Measurements from ENCODE around the gene HPGDS. TPM values are rescaled to one million over a fixed set of nuclear protein-coding genes. Genes with fewer than 3 reads are reported as not detected.
"Not testable (repeated sequence)": the region's sequence is repeated elsewhere in the genome, so short reads cannot be mapped to it uniquely, and the experiment has no call there.

The HPGDS gene
- total and polyA plus RNA-seq, 10 of the 15 experiments (the other 5 are each of a cell fraction or from before 2014, with no cell fraction given), result not detected

GRCh38 chr4:94389595-94390267 is 47.1 kb upstream of the HPGDS start:
- ATAC-seq (no peak; the same call in 2 of the 3 replicates), FAIRE-seq (no peak), DNase-seq (ENCODE audit: low read depth, low spot score) (no peak)
- in situ Hi-C loops (cut with MboI) (loop anchor here (5.0 kb wide), 2 partner anchors 87 to 602 kb away; no protein-coding TSS in a partner anchor), intact Hi-C loops (cut with micrococcal nuclease; ENCODE audit: unreplicated experiment) (loop anchor here (1.0 kb wide), 2 partner anchors 56 to 85 kb away; no protein-coding TSS in a partner anchor)
- Histone ChIP-seq H3K79me2 (ENCODE audit: control insufficient read depth, insufficient read depth, low read length) (no peaks in the 10 kb centered on the region), H3K9ac (ENCODE audit: control insufficient read depth, insufficient read depth, low read length) (no peak overlapping the region), H3K9me3 (replicated peaks; ENCODE audit: control insufficient read depth, insufficient read depth, low read length) (no peaks in the 10 kb centered on the region), H3K27ac (ENCODE audit: control insufficient read depth, insufficient read depth) (no peak overlapping the region), H3K4me2 (ENCODE audit: control insufficient read depth, insufficient read depth) (no peak overlapping the region), H3K27me3 (replicated peaks in 1 of 2; ENCODE audit: control insufficient read depth in 2 of 2, insufficient read depth in 2 of 2, low read length in 1 of 2) (peaks cover 0 to 2% of the 10 kb centered on the region in 2 experiments; a peak in 1 of 4 replicates), H3K4me3 (no peak overlapping the region), H4K20me1 (ENCODE audit: control insufficient read depth, insufficient read depth) (no peaks in the 10 kb centered on the region), H2AFZ (ENCODE audit: control insufficient read depth, low read depth, low read length) (no peak overlapping the region), H3K4me1 (ENCODE audit: control insufficient read depth, insufficient read depth, low read length) (no peaks in the 10 kb centered on the region), H3K36me3 (ENCODE audit: control insufficient read depth in 2 of 2, insufficient read depth in 2 of 2, low read length in 1 of 2) (no peaks in the 10 kb centered on the region)
- ChIA-PET RAD21 (ENCODE audit: unreplicated experiment) (no interaction called here), POLR2A (no interaction called here), CTCF (interaction anchor here (0.7 to 2.6 kb wide), 10 partner anchors 10 to 598 kb away, joined by 3 to 20 read pairs (median 4); no protein-coding TSS in a partner anchor), SMC1A (ENCODE audit: uncharacterized antibody, unreplicated experiment) (interaction anchor here (0.6 to 1.5 kb wide), 7 partner anchors 18 to 598 kb away, joined by 3 to 5 read pairs (median 3); no protein-coding TSS in a partner anchor)
- TF ChIP-seq HCFC1 (IDR thresholded peaks at IDR 0.05; ENCODE audit: low read length), result no peak
- TF ChIP-seq CREB1 (IDR thresholded peaks at IDR 0.05; ENCODE audit: low read depth), result no peak
- no peak for TF ChIP-seq SMAD5 (IDR thresholded peaks at IDR 0.05; ENCODE audit: low read depth)
- TF ChIP-seq ZNF592 (IDR thresholded peaks at IDR 0.05), result no peak
- TF ChIP-seq RAD51 (IDR thresholded peaks at IDR 0.05), result no peak
- TF ChIP-seq RFX5 (IDR thresholded peaks at IDR 0.05; ENCODE audit: low read depth, low read length), result no peak
- TF ChIP-seq MEF2A (IDR thresholded peaks at IDR 0.05; ENCODE audit: insufficient read depth, low read depth, low read length), result no peak
- TF ChIP-seq EED (IDR thresholded peaks at IDR 0.05; ENCODE audit: low read depth), result no peak
- no peak for TF ChIP-seq CHD4 (IDR thresholded peaks at IDR 0.05)
- no peak for TF ChIP-seq RELA (IDR thresholded peaks at IDR 0.05; ENCODE audit: borderline replicate concordance, partially characterized antibody)
- 16% methylated on average over 5 of the region's 5 CpGs for WGBS (ENCODE audit: insufficient coverage, insufficient replicate concordance, low lambda C conversion rate, missing lambda C conversion rate)
- no TSS peak for BruUV-seq (replicated peaks)

- ATAC-seq; SMC1A ChIA-PET (ENCODE audit: uncharacterized antibody, unreplicated experiment); H3K4me3 ChIP-seq; DNase-seq (ENCODE audit: low read depth, low spot score); RAD21 ChIA-PET (ENCODE audit: unreplicated experiment); H3K36me3 ChIP-seq (ENCODE audit: control insufficient read depth in 2 of 2, insufficient read depth in 2 of 2, low read length in 1 of 2); H3K27me3 ChIP-seq (replicated peaks in 1 of 2; ENCODE audit: control insufficient read depth in 2 of 2, insufficient read depth in 2 of 2, low read length in 1 of 2); FAIRE-seq; in situ Hi-C loops (cut with MboI); POLR2A ChIA-PET; H3K9me3 ChIP-seq (replicated peaks; ENCODE audit: control insufficient read depth, insufficient read depth, low read length); H4K20me1 ChIP-seq (ENCODE audit: control insufficient read depth, insufficient read depth); intact Hi-C loops (cut with micrococcal nuclease; ENCODE audit: unreplicated experiment); H2AFZ ChIP-seq (ENCODE audit: control insufficient read depth, low read depth, low read length); CTCF ChIA-PET; BruUV-seq (replicated peaks); H3K9ac ChIP-seq (ENCODE audit: control insufficient read depth, insufficient read depth, low read length); H3K4me1 ChIP-seq (ENCODE audit: control insufficient read depth, insufficient read depth, low read length); H3K4me2 ChIP-seq (ENCODE audit: control insufficient read depth, insufficient read depth); H3K27ac ChIP-seq (ENCODE audit: control insufficient read depth, insufficient read depth); H3K79me2 ChIP-seq (ENCODE audit: control insufficient read depth, insufficient read depth, low read length): not testable (repeated sequence)
- WGBS (ENCODE audit: insufficient coverage, insufficient replicate concordance, low lambda C conversion rate, missing lambda C conversion rate), result 86% methylated on average over 4 of the region's 4 CpGs
These were observed 45.3 kb upstream of the HPGDS start for GRCh38 chr4:94387965-94388364.
